ENCODE results near the gene GRN. TPM values are rescaled to one million over a fixed set of nuclear protein-coding genes. Genes with fewer than 3 reads are reported as not detected.

The GRN gene
- total and polyA plus RNA-seq, 9 of the 15 experiments (the other 6 are each of a cell fraction or from before 2014, with no cell fraction given) = 5.4 to 75.3 (median 20.7) TPM

DNA sequence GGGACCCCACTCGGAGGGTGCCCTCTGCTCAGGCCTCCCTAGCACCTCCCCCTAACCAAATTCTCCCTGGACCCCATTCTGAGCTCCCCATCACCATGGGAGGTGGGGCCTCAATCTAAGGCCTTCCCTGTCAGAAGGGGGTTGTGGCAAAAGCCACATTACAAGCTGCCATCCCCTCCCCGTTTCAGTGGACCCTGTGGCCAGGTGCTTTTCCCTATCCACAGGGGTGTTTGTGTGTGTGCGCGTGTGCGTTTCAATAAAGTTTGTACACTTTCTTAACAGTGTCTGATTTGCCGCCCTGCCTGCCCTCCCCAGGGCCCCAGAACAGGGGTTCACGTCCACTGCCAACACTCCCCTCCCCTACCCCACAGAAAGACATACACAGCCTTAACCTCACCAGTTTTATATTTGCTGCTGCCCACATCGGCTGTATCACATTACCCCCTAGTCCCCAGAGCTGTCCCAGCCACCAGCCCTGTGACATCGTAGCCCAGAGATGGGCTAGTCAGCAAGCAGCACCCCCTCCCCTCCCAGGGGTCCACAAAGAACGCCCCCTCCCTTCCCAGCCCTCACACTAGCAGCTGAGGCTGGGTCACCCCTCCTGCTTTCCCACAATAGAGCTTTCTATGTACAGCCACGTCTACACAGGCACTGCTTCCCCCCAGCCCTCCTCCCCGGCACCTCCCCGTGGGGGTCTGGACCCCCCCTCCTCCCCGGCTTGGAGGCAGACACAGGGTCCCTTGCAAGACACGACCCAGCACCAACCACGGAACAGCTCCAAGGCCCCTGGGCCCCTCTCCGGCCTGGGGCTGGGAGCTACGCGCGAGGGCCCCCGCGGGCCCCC is 7.9 kb downstream of the GRN start:
- no peak for FAIRE-seq
- H2AFZ ChIP-seq (ENCODE audit: low read depth, low read length) = no peak overlapping the region
- in situ Hi-C loops (cut with MboI) (no loop called here), intact Hi-C loops (cut with micrococcal nuclease) (no loop called here)
- H4K20me1 ChIP-seq (replicated peaks; ENCODE audit: control insufficient read depth, insufficient read depth, low read length) = no peaks in the 10 kb centered on the region
- H3K79me2 ChIP-seq (ENCODE audit: control insufficient read depth, insufficient read depth, low read length) = no peaks in the 10 kb centered on the region
- CTCF ChIA-PET (ENCODE audit: low intra/inter-chr PET ratio) = no interaction called here
- TF ChIP-seq CBX1 (IDR thresholded peaks at IDR 0.05; ENCODE audit: low read depth) (no peak), ZBTB40 (IDR thresholded peaks at IDR 0.05) (peak; percentile 75), ZBTB40 (CRISPR knock-in tag; IDR thresholded peaks at IDR 0.05) (peak; percentile 59)
- POLR2A ChIA-PET = interaction anchor here (2.4 kb wide), 1 partner anchor 8 kb away, joined by 15 read pairs; no protein-coding TSS in a partner anchor
- H3K4me2 ChIP-seq (ENCODE audit: insufficient read depth, low read length) = no peak overlapping the region
- H3K9ac ChIP-seq (ENCODE audit: insufficient read depth in 1 of 2, low read depth in 2 of 2, low read length in 2 of 2) = no peak overlapping the region
- no peak for ATAC-seq
- no peak overlapping the region for H3K27ac ChIP-seq (ENCODE audit: extremely low read depth, low read depth, low read length)
- peaks cover 0 to 45% of the 10 kb centered on the region in 2 experiments; a peak in 2 of 5 replicates for H3K4me1 ChIP-seq (replicated peaks in 1 of 2; ENCODE audit: control insufficient read depth in 2 of 2, insufficient read depth in 2 of 2, low read length in 2 of 2)
- no peak overlapping the region for H3K4me3 ChIP-seq
- WGBS (ENCODE audit: insufficient coverage, low coverage, missing lambda C conversion rate) = 85% methylated on average over 15 of the region's 22 CpGs
- no peaks in the 10 kb centered on the region for H3K9me3 ChIP-seq (replicated peaks; ENCODE audit: control insufficient read depth, insufficient read depth, low read depth, low read length)
- peaks cover 5% of the 10 kb centered on the region; the same call in 1 of the 3 replicates for H3K36me3 ChIP-seq (ENCODE audit: control insufficient read depth, insufficient read depth, low read length)
- H3K27me3 ChIP-seq (ENCODE audit: control insufficient read depth in 2 of 2, insufficient read depth in 2 of 2, low read length in 2 of 2) = no peaks in the 10 kb centered on the region
- BruUV-seq (replicated peaks) = no TSS peak
- DNase-seq (ENCODE audit: extremely low read depth in 1 of 4, low spot score in 3 of 4) = peak in 2 of 4 experiments; percentile 19 to 23
- H3K9me1 ChIP-seq (ENCODE audit: control insufficient read depth, insufficient read depth, low read length) = no peaks in the 10 kb centered on the region

All from K562 (cell line).